GM19455 (cell line): ENCODE data around the gene GUCY1A2.

Experiments used
- ATAC-seq: cut with Tn5 transposase; IDR thresholded peaks from one replicate; pipeline ENCODE4 v1.9.1; 2021; ENCODE audit not compliant: unreplicated experiment

The GUCY1A2 gene

GRCh38 chr11:106670069-106670468 is 348.2 kb downstream of the GUCY1A2 start:
- no peak for ATAC-seq

GRCh38 chr11:106668147-106668546 is 350.1 kb downstream of the GUCY1A2 start:
- no peak for ATAC-seq

- no peak for ATAC-seq
These were observed 361.6 kb downstream of the GUCY1A2 start for GRCh38 chr11:106656646-106657045.

- ATAC-seq, result no peak
These were observed 373.5 kb downstream of the GUCY1A2 start for GRCh38 chr11:106644824-106645223.

GRCh38 chr11:106642331-106642730 is 375.9 kb downstream of the GUCY1A2 start:
- ATAC-seq, result no peak

- ATAC-seq, result no peak
These were observed 386.0 kb downstream of the GUCY1A2 start for GRCh38 chr11:106632283-106632682.

- no peak for ATAC-seq
These were observed 390.6 kb downstream of the GUCY1A2 start for GRCh38 chr11:106627694-106628093.

- no peak for ATAC-seq
These were observed 392.7 kb downstream of the GUCY1A2 start for GRCh38 chr11:106625566-106625965.

GRCh38 chr11:106624377-106624776 is 393.9 kb downstream of the GUCY1A2 start:
- ATAC-seq, result no peak
